ENCODE results near the gene NTSR2. TPM values are rescaled to one million over a fixed set of nuclear protein-coding genes. Genes with fewer than 3 reads are reported as not detected.

Gene NTSR2
- total and polyA plus RNA-seq, 2 donors (not counting 3 experiments of a cell fraction or from before 2014, with no cell fraction given), result not detected

DNA sequence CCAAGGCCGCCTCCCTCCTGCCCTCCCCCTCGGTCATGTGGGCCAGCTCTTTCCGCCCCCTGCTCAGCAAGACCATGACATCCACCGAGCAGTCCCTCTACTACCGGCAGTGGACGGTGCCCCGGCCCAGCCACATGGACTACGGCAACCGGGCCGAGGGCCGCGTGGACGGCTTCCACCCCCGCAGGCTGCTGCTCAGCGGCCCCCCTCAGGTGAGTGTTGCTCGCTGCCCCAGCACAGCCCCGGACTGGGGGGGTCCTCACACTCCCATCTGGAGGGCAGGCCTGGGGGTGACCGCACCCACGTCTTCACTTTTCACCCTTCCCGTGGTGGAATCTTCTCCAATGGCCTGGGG lies 51.3 kb downstream of the NTSR2 start:
- H3K9me3 ChIP-seq (replicated peaks; ENCODE audit: control insufficient read depth, insufficient read depth, low read length), result no peaks in the 10 kb centered on the region
- FAIRE-seq, result no peak
- dilution Hi-C loops (cut with MboI; ENCODE audit: extremely low pct_ligation_motif_present, low sequenced_read_pairs), result no loop called here

More for the DNA sequence above, 51.3 kb downstream of the NTSR2 start:
- POLR2A ChIA-PET, result no interaction called here
- no peaks in the 10 kb centered on the region for H3K27me3 ChIP-seq (ENCODE audit: control insufficient read depth in 2 of 2, insufficient read depth in 2 of 2, low read length in 2 of 2)
- H3K79me2 ChIP-seq (ENCODE audit: control insufficient read depth, insufficient read depth, low read length), result no peaks in the 10 kb centered on the region
- H2AFZ ChIP-seq (ENCODE audit: low read depth, low read length), result no peak overlapping the region
- H3K9ac ChIP-seq (replicated peaks; ENCODE audit: extremely low read depth, insufficient read depth, low read length), result no peak overlapping the region
- intact Hi-C loops (cut with micrococcal nuclease), result no loop called here
- BruUV-seq (replicated peaks), result no TSS peak
- H3K4me3 ChIP-seq (replicated peaks in 1 of 3; ENCODE audit: insufficient read depth in 1 of 3, low read depth in 1 of 3, low read length in 3 of 3), result no peak overlapping the region
- TF ChIP-seq POLR2AphosphoS5 (IDR thresholded peaks at IDR 0.05; ENCODE audit: insufficient read depth, low read depth, low read length), result no peak
- TF ChIP-seq JUN (IDR thresholded peaks at IDR 0.05; ENCODE audit: borderline replicate concordance, insufficient read depth, insufficient read length, low read depth), result no peak
- TF ChIP-seq, protein P1, sequence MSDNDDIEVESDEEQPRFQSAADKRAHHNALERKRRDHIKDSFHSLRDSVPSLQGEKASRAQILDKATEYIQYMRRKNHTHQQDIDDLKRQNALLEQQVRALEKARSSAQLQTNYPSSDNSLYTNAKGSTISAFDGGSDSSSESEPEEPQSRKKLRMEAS (IDR thresholded peaks at IDR 0.05; ENCODE audit: insufficient read depth, insufficient read length), result no peak
- no peak for TF ChIP-seq EZH2 (IDR thresholded peaks at IDR 0.05; ENCODE audit: borderline replicate concordance, low read depth, low read length, severe bottlenecking)
- TF ChIP-seq, protein P2, sequence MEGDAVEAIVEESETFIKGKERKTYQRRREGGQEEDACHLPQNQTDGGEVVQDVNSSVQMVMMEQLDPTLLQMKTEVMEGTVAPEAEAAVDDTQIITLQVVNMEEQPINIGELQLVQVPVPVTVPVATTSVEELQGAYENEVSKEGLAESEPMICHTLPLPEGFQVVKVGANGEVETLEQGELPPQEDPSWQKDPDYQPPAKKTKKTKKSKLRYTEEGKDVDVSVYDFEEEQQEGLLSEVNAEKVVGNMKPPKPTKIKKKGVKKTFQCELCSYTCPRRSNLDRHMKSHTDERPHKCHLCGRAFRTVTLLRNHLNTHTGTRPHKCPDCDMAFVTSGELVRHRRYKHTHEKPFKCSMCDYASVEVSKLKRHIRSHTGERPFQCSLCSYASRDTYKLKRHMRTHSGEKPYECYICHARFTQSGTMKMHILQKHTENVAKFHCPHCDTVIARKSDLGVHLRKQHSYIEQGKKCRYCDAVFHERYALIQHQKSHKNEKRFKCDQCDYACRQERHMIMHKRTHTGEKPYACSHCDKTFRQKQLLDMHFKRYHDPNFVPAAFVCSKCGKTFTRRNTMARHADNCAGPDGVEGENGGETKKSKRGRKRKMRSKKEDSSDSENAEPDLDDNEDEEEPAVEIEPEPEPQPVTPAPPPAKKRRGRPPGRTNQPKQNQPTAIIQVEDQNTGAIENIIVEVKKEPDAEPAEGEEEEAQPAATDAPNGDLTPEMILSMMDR (IDR thresholded peaks at IDR 0.05; ENCODE audit: extremely low read depth in 1 of 2, insufficient read depth in 1 of 2, low read depth in 1 of 2, low read length in 2 of 2), result no peak
- TF ChIP-seq FOS (IDR thresholded peaks at IDR 0.05; ENCODE audit: borderline replicate concordance, insufficient read depth, low read length), result no peak
- no peak for TF ChIP-seq GATA2 (IDR thresholded peaks at IDR 0.05; ENCODE audit: insufficient read depth, insufficient read length, low read depth, low read length)
- no peak for TF ChIP-seq MYC (IDR thresholded peaks at IDR 0.05; ENCODE audit: low read depth, low read length)
- TF ChIP-seq POLR2A (IDR thresholded peaks at IDR 0.05; ENCODE audit: low read depth, low read length), result no peak
- H3K36me3 ChIP-seq (ENCODE audit: control insufficient read depth in 2 of 2, extremely low read depth in 1 of 2, insufficient read depth in 2 of 2, low read length in 2 of 2), result no peaks in the 10 kb centered on the region
- no peaks in the 10 kb centered on the region for H3K4me1 ChIP-seq (ENCODE audit: control insufficient read depth, extremely low read depth, insufficient read depth, low read length)
- no peak overlapping the region for H3K27ac ChIP-seq (ENCODE audit: insufficient read depth, low read depth, low read length)
- no peak overlapping the region for H3K4me2 ChIP-seq (ENCODE audit: insufficient read depth, low read length)
- CTCF ChIA-PET, result interaction anchor here (1.2 kb wide), 1 partner anchor 141 kb away, joined by 3 read pairs; no protein-coding TSS in a partner anchor
- H4K20me1 ChIP-seq (replicated peaks; ENCODE audit: control insufficient read depth, extremely low read depth, insufficient read depth, low read length), result no peaks in the 10 kb centered on the region
- no peak for DNase-seq (ENCODE audit: low read depth, low spot score)
- H3K9me1 ChIP-seq (replicated peaks; ENCODE audit: control insufficient read depth, extremely low read depth, insufficient read depth, low read length), result no peaks in the 10 kb centered on the region
